HCT116 (cell line): ENCODE results near the gene XRN1.
"Not testable (repeated sequence)": the region's sequence is repeated elsewhere in the genome, so short reads cannot be mapped to it uniquely, and the experiment has no call there.

Experiments used
- CBX3 ChIP-seq: IDR thresholded peaks from 2 replicates; pipeline ENCODE4 v1.6.1; 2012; ENCODE audit warnings: low read depth
- CEBPB ChIP-seq: IDR thresholded peaks from 2 replicates; pipeline ENCODE4 v1.6.1; 2012; ENCODE audit warnings: low read depth
- CTCF ChIP-seq, 3 experiments: fragments of 200-600 bp in 1 of 3; sonication (generic) in 1 of 3; IDR thresholded peaks in 2 of 3; conservative IDR thresholded peaks in 1 of 3; 2 replicates each; pipeline ENCODE4 v1.5.1; 2012 to 2017; ENCODE audit warnings: low read depth in 2 of 3, low read length in 2 of 3, antibody characterized with exemption in 1 of 3, borderline replicate concordance in 1 of 3, control low read depth in 1 of 3, mild to moderate bottlenecking in 1 of 3, mixed read lengths in 1 of 3, mixed run types in 1 of 3, moderate library complexity in 1 of 3; ENCODE audit not compliant: insufficient read depth in 1 of 3
- EZH2 ChIP-seq: fragments of 200-600 bp; sonication (generic); IDR thresholded peaks from 2 replicates; pipeline ENCODE4 v1.6.1; 2017; ENCODE audit warnings: antibody characterized with exemption, mixed run types
- POLR2A ChIP-seq: IDR thresholded peaks from 2 replicates; pipeline ENCODE4 v1.7.0; 2011; ENCODE audit warnings: borderline replicate concordance; ENCODE audit not compliant: insufficient read depth, insufficient read length; ENCODE audit errors: extremely low read depth
- RAD21 ChIP-seq: IDR thresholded peaks from 2 replicates; pipeline ENCODE4 v1.6.1; 2012; ENCODE audit warnings: low read depth, mild to moderate bottlenecking
- REST ChIP-seq: IDR thresholded peaks from 2 replicates; pipeline ENCODE4 v1.6.1; 2012; ENCODE audit warnings: low read depth
- YY1 ChIP-seq: IDR thresholded peaks from 2 replicates; pipeline ENCODE4 v1.6.1; 2011; ENCODE audit warnings: low read length, low read depth, moderate library complexity, mild to moderate bottlenecking; ENCODE audit not compliant: insufficient replicate concordance; ENCODE audit errors: extremely low read depth
- ZBTB33 ChIP-seq: IDR thresholded peaks from 2 replicates; pipeline ENCODE4 v1.6.1; 2011; ENCODE audit warnings: mild to moderate bottlenecking, low read length, moderate library complexity; ENCODE audit not compliant: insufficient replicate concordance; ENCODE audit errors: extremely low read depth
- ZFX ChIP-seq: fragments of 450-650 bp; IDR thresholded peaks from 2 replicates; pipeline ENCODE4 v1.6.1; 2017
- ZNF274 ChIP-seq: fragments of 200-500 bp; sonication (Bioruptor generic); IDR thresholded peaks from 2 replicates; pipeline ENCODE4 v1.6.1; 2014; ENCODE audit warnings: mild to moderate bottlenecking, low read depth, low read length, inconsistent platforms
- TF ChIP-seq, protein P1 (sequence below): IDR thresholded peaks from 2 replicates; pipeline ENCODE4 v1.6.1; 2012

DNA sequence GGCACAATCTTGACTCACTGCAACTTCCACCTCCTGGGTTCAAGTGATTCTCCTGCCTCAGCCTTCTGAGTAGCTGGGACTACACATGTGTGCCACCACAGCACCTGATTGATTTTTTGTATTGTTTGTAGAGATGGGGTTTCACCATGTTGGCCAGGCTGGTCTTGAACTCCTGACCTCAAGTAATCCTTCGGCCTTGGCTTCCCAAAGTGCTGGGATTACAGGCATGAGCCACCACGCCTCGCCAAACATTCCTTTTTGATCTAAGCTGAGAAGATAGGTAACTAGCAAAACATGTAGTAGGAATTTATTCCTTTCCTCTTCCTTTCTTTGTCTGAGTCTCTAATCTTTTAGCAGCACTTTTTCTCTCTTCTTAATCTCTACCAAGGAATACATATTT, 95.1 kb downstream of the XRN1 start:
- not testable (repeated sequence) for TF ChIP-seq CTCF (IDR thresholded peaks at IDR 0.05 in 2 of 3, conservative IDR thresholded peaks at IDR 0.05 in 1 of 3; ENCODE audit: borderline replicate concordance in 1 of 3, insufficient read depth in 1 of 3, low read depth in 2 of 3, low read length in 2 of 3); POLR2A; RAD21; EZH2; REST; ZNF274; CBX3; CEBPB; ZBTB33; YY1; ZFX
- TF ChIP-seq, protein P1, sequence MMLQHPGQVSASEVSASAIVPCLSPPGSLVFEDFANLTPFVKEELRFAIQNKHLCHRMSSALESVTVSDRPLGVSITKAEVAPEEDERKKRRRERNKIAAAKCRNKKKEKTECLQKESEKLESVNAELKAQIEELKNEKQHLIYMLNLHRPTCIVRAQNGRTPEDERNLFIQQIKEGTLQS = not testable (repeated sequence)
